C4-2B (cell line): ENCODE results near the gene SPRED2.

Experiments used
- ZFX ChIP-seq: fragments of 450-650 bp; IDR thresholded peaks from 2 replicates; pipeline ENCODE4 v1.6.1; 2017
- TF ChIP-seq, protein P1 (sequence below): fragments of 450-650 bp; conservative IDR thresholded peaks from 2 replicates; pipeline ENCODE4 v1.5.1; 2017; ENCODE audit warnings: mild to moderate bottlenecking

GRCh38 chr2:65386344-65386743, 46.1 kb downstream of the SPRED2 start:
- TF ChIP-seq, protein P1, sequence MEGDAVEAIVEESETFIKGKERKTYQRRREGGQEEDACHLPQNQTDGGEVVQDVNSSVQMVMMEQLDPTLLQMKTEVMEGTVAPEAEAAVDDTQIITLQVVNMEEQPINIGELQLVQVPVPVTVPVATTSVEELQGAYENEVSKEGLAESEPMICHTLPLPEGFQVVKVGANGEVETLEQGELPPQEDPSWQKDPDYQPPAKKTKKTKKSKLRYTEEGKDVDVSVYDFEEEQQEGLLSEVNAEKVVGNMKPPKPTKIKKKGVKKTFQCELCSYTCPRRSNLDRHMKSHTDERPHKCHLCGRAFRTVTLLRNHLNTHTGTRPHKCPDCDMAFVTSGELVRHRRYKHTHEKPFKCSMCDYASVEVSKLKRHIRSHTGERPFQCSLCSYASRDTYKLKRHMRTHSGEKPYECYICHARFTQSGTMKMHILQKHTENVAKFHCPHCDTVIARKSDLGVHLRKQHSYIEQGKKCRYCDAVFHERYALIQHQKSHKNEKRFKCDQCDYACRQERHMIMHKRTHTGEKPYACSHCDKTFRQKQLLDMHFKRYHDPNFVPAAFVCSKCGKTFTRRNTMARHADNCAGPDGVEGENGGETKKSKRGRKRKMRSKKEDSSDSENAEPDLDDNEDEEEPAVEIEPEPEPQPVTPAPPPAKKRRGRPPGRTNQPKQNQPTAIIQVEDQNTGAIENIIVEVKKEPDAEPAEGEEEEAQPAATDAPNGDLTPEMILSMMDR, result no peak
- TF ChIP-seq ZFX, result no peak
